Effector memory CD8-positive, alpha-beta T cell (primary cell): ENCODE results near the gene RLBP1.
"Not testable (repeated sequence)": the region's sequence is repeated elsewhere in the genome, so short reads cannot be mapped to it uniquely, and the experiment has no call there.

Source experiments
- ATAC-seq: fragments of 150-1000 bp; cut with Tn5 transposase; replicated peaks from 2 replicates; pipeline ENCODE4 v1.10.0; 2021; ENCODE audit warnings: mild to moderate bottlenecking, moderate library complexity
- DNase-seq, 3 experiments: peaks; one replicate each; pipeline ENCODE4 v3.0.0; 2021
- H3K27ac Mint-ChIP-seq, 2 donors: one replicate each; pipeline ENCODE4 v1.8.0; 2022; ENCODE audit warnings: mild to moderate bottlenecking in 2 of 2, mixed read lengths in 2 of 2, moderate library complexity in 2 of 2
- H3K27me3 Mint-ChIP-seq, 2 donors: one replicate each; pipeline ENCODE4 v1.8.0; 2022; ENCODE audit warnings: mixed read lengths in 2 of 2
- H3K36me3 Mint-ChIP-seq: one replicate; pipeline ENCODE4 v1.8.0; 2022; ENCODE audit warnings: mild to moderate bottlenecking, moderate library complexity, mixed read lengths; ENCODE audit not compliant: insufficient read depth
- H3K4me1 Mint-ChIP-seq, 2 donors: one replicate each; pipeline ENCODE4 v1.8.0; 2022; ENCODE audit warnings: low read depth in 2 of 2, mixed read lengths in 2 of 2
- H3K4me3 Mint-ChIP-seq, 2 donors: one replicate each; pipeline ENCODE4 v1.8.0; 2022; ENCODE audit warnings: mild to moderate bottlenecking in 2 of 2, mixed read lengths in 2 of 2, moderate library complexity in 2 of 2
- H3K9me3 Mint-ChIP-seq, 2 donors: one replicate each; pipeline ENCODE4 v1.8.0; 2022; ENCODE audit warnings: mixed read lengths in 2 of 2
- total RNA-seq, 9 experiments: gene quantifications; one replicate each; lab custom pipeline; 2026; lab: John Stamatoyannopoulos, UW

The RLBP1 gene
- total RNA-seq = 0 to 0.11 (median 0) reads per million in 9 experiments

- Mint-ChIP-seq H3K9me3 (no peaks in the 10 kb centered on the region), H3K27me3 (peaks cover 0 to 44% of the 10 kb centered on the region in 2 donors), H3K4me3 (no peak within 1 kb of the TSS), H3K4me1 (no peaks in the 10 kb centered on the region), H3K27ac (no peak within 1 kb of the TSS), H3K36me3 (peaks cover 5% of the 10 kb centered on the region)
- ATAC-seq (no peak), DNase-seq (no peak)
These were observed at the start of gene RLBP1 for GRCh38 chr15:89221543-89221942. Gene RLBP1, minus strand, starts transcription at chr15:89221579. Its CDS starts 2,604 bp downstream, at chr15:89218975.

- H3K27me3 Mint-ChIP-seq, H3K27ac Mint-ChIP-seq, H3K4me1 Mint-ChIP-seq, H3K36me3 Mint-ChIP-seq, ATAC-seq, H3K9me3 Mint-ChIP-seq, H3K4me3 Mint-ChIP-seq, DNase-seq: not testable (repeated sequence)
These were observed 28.8 kb upstream of the RLBP1 start for GRCh38 chr15:89250142-89250541.

GRCh38 chr15:89248584-89248983 is 27.2 kb upstream of the RLBP1 start:
- peaks cover 12 to 20% of the 10 kb centered on the region in 2 donors for H3K4me1 Mint-ChIP-seq
- ATAC-seq (no peak), DNase-seq (no peak)
- H3K36me3 Mint-ChIP-seq = peaks cover 7% of the 10 kb centered on the region
- H3K27me3 Mint-ChIP-seq = no peaks in the 10 kb centered on the region
- no peaks in the 10 kb centered on the region for H3K9me3 Mint-ChIP-seq
- H3K27ac Mint-ChIP-seq = no peak overlapping the region
- no peak overlapping the region for H3K4me3 Mint-ChIP-seq

- ATAC-seq (no peak), DNase-seq (no peak)
- H3K9me3 Mint-ChIP-seq = no peaks in the 10 kb centered on the region
- no peak overlapping the region for H3K27ac Mint-ChIP-seq
- no peak overlapping the region for H3K4me3 Mint-ChIP-seq
- H3K27me3 Mint-ChIP-seq = no peaks in the 10 kb centered on the region
- peaks cover 19 to 21% of the 10 kb centered on the region in 2 donors for H3K4me1 Mint-ChIP-seq
- H3K36me3 Mint-ChIP-seq = peaks cover 10% of the 10 kb centered on the region
These were observed 26.1 kb upstream of the RLBP1 start for GRCh38 chr15:89247446-89247845.

- peak overlapping the region; percentile 90 to 97 for H3K4me3 Mint-ChIP-seq
- ATAC-seq (no peak), DNase-seq (no peak)
- H3K27ac Mint-ChIP-seq = peak overlapping the region; percentile 87 to 88
- no peaks in the 10 kb centered on the region for H3K9me3 Mint-ChIP-seq
- H3K27me3 Mint-ChIP-seq = no peaks in the 10 kb centered on the region
- H3K36me3 Mint-ChIP-seq = peaks cover 8% of the 10 kb centered on the region
- H3K4me1 Mint-ChIP-seq = peaks cover 19 to 21% of the 10 kb centered on the region in 2 donors
These were observed 23.2 kb upstream of the RLBP1 start for GRCh38 chr15:89244574-89244903.

GRCh38 chr15:89243691-89244573 is 22.6 kb upstream of the RLBP1 start, which contains the start of gene FANCI:
Gene FANCI, plus strand, starts transcription at chr15:89243979. Its CDS starts 3,669 bp downstream, at chr15:89247648.
- Mint-ChIP-seq H3K4me1 (peaks cover 19 to 21% of the 10 kb centered on the region in 2 donors), H3K36me3 (peaks cover 8% of the 10 kb centered on the region)

GRCh38 chr15:89243046-89243690 is 21.8 kb upstream of the RLBP1 start:
- H3K36me3 Mint-ChIP-seq = peaks cover 8% of the 10 kb centered on the region
- H3K9me3 Mint-ChIP-seq = no peaks in the 10 kb centered on the region
- H3K4me3 Mint-ChIP-seq = peak overlapping the region; percentile 90 to 97
- H3K4me1 Mint-ChIP-seq = peaks cover 19 to 21% of the 10 kb centered on the region in 2 donors
- peak; percentile 0 for ATAC-seq
- H3K27ac Mint-ChIP-seq = peak overlapping the region; percentile 87 to 88
- DNase-seq = no peak
- H3K27me3 Mint-ChIP-seq = no peaks in the 10 kb centered on the region

More at GRCh38 chr15:89243691-89244573, 22.6 kb upstream of the RLBP1 start, which contains the start of gene FANCI:
- ATAC-seq (peak; percentile 97), DNase-seq (peak; percentile 97)
- Mint-ChIP-seq H3K9me3 (no peaks in the 10 kb centered on the region), H3K27ac (peak within 1 kb of the TSS; percentile 87 to 88), H3K27me3 (no peaks in the 10 kb centered on the region), H3K4me3 (peak within 1 kb of the TSS; percentile 90 to 97)

GRCh38 chr15:89239883-89240810 is 18.8 kb upstream of the RLBP1 start:
- H3K27ac Mint-ChIP-seq, H3K4me3 Mint-ChIP-seq, H3K9me3 Mint-ChIP-seq, DNase-seq, ATAC-seq, H3K36me3 Mint-ChIP-seq: not testable (repeated sequence)
- H3K27me3 Mint-ChIP-seq = peaks cover 5 to 10% of the 10 kb centered on the region in 2 donors
- H3K4me1 Mint-ChIP-seq = peaks cover 14 to 19% of the 10 kb centered on the region in 2 donors

- peaks cover 37 to 51% of the 10 kb centered on the region in 2 donors for H3K27me3 Mint-ChIP-seq
- no peak for ATAC-seq
- no peak overlapping the region for H3K27ac Mint-ChIP-seq
- DNase-seq = no peak
- no peaks in the 10 kb centered on the region for H3K36me3 Mint-ChIP-seq
- no peaks in the 10 kb centered on the region for H3K9me3 Mint-ChIP-seq
- no peaks in the 10 kb centered on the region for H3K4me1 Mint-ChIP-seq
- H3K4me3 Mint-ChIP-seq = no peak overlapping the region
These were observed 10.5 kb upstream of the RLBP1 start for GRCh38 chr15:89231832-89232231.

GRCh38 chr15:89230277-89230676 is 8.9 kb upstream of the RLBP1 start:
- Mint-ChIP-seq H3K36me3 (no peaks in the 10 kb centered on the region), H3K4me1 (no peaks in the 10 kb centered on the region), H3K27me3 (peaks cover 34 to 42% of the 10 kb centered on the region in 2 donors), H3K4me3 (no peak overlapping the region), H3K27ac (no peak overlapping the region), H3K9me3 (no peaks in the 10 kb centered on the region)
- DNase-seq (no peak), ATAC-seq (no peak)

GRCh38 chr15:89227425-89227824 is 6.0 kb upstream of the RLBP1 start:
- peaks cover 19 to 34% of the 10 kb centered on the region in 2 donors for H3K27me3 Mint-ChIP-seq
- ATAC-seq (no peak), DNase-seq (no peak)
- H3K4me3 Mint-ChIP-seq = no peak overlapping the region
- no peak overlapping the region for H3K27ac Mint-ChIP-seq
- no peaks in the 10 kb centered on the region for H3K4me1 Mint-ChIP-seq
- H3K36me3 Mint-ChIP-seq = no peaks in the 10 kb centered on the region
- H3K9me3 Mint-ChIP-seq = no peaks in the 10 kb centered on the region

- no peak for ATAC-seq
These were observed 5.2 kb upstream of the RLBP1 start for GRCh38 chr15:89226359-89227221.

More at GRCh38 chr15:89226359-89227221, 5.2 kb upstream of the RLBP1 start:
- H3K27ac Mint-ChIP-seq = no peak overlapping the region
- no peaks in the 10 kb centered on the region for H3K4me1 Mint-ChIP-seq
- H3K27me3 Mint-ChIP-seq = peaks cover 14 to 42% of the 10 kb centered on the region in 2 donors
- H3K36me3 Mint-ChIP-seq = no peaks in the 10 kb centered on the region
- no peaks in the 10 kb centered on the region for H3K9me3 Mint-ChIP-seq
- DNase-seq = no peak
- H3K4me3 Mint-ChIP-seq = no peak overlapping the region
